Thoracic aorta (tissue), 2 donors: ENCODE data around the gene SPEN. TPM values are rescaled to one million over a fixed set of nuclear protein-coding genes. Genes with fewer than 3 reads are reported as not detected.
"Not testable (repeated sequence)": the region's sequence is repeated elsewhere in the genome, so short reads cannot be mapped to it uniquely, and the experiment has no call there.

ENCODE experiments used
- ATAC-seq: fragments of 150-250 bp; one replicate; pipeline ENCODE4 v1.8.0; 2017; ENCODE audit warnings: low read depth; ENCODE audit not compliant: insufficient number of reproducible peaks, low FRiP score
- DNase-seq: peaks from one replicate; pipeline ENCODE4 v3.0.0-alpha.2; 2020; ENCODE audit warnings: low spot score
- H3K27ac ChIP-seq, 2 donors: fragments of 200-600 bp; sonication (generic); 1 replicate in 1 of 2; 2 replicates in 1 of 2; pipeline ENCODE4 v1.5.1; 2016; ENCODE audit warnings: mild to moderate bottlenecking in 2 of 2, moderate library complexity in 2 of 2
- H3K27me3 ChIP-seq: fragments of 200-600 bp; sonication (generic); replicated peaks from 2 replicates; pipeline ENCODE4 v1.6.0; 2016; ENCODE audit warnings: mild to moderate bottlenecking; ENCODE audit not compliant: insufficient read depth
- H3K36me3 ChIP-seq: fragments of 200-600 bp; sonication (generic); one replicate; pipeline ENCODE4 v1.5.1; 2016
- H3K4me1 ChIP-seq, 2 donors: fragments of 200-600 bp; sonication (generic); 1 replicate in 1 of 2; 2 replicates in 1 of 2; pipeline versions ENCODE4 v1.5.1 to v1.6.0; 2016; ENCODE audit warnings: low read depth in 2 of 2, mild to moderate bottlenecking in 1 of 2; ENCODE audit not compliant: control insufficient read depth in 1 of 2
- H3K4me3 ChIP-seq: fragments of 200-600 bp; sonication (generic); 2 replicates; pipeline ENCODE4 v1.5.1; 2016; ENCODE audit warnings: mild to moderate bottlenecking
- H3K9me3 ChIP-seq: fragments of 200-600 bp; sonication (generic); 2 replicates; pipeline ENCODE4 v1.5.1; 2016
- CTCF ChIP-seq: fragments of 200-600 bp; sonication (generic); IDR thresholded peaks from one replicate; pipeline ENCODE4 v1.5.1; 2019; ENCODE audit warnings: antibody characterized with exemption
- total RNA-seq, 2 donors: library from RNA; depleted of rRNA; stranded (reverse); fragments of >200 nt; gene quantifications; one replicate each; pipeline versions ENCODE4 v1.1.0 to v1.2.3, GENCODE V29; 2016

SPEN gene
- total RNA-seq, 2 donors from 2014 or later: 52.3 to 96.9 TPM

DNA sequence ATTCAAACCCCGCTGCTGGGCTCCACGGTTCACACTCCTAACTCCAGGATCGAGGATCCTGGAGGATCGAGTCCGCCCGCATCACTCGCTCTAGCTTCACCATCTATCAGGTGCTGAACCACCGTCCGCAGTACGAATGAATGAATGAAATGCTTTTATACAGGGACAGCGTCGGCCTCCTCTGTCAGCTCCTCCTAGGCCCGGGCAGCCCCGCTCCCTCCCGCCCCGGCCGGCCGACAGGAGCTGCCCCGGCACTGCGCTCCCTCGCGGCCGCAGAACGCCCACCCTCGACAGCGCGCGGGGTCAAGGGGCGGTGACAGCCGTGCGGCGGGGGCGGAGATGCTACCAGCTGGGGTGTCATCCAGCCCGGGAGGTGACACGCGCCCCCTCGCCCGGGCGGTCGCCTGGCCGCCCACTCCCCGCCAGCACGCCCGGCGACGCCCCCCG lies 127.9 kb downstream of the SPEN start:
- Histone ChIP-seq H3K27ac (peak overlapping the region; percentile 57 to 58), H3K9me3 (no peaks in the 10 kb centered on the region), H3K4me1 (peaks cover 10 to 18% of the 10 kb centered on the region in 2 donors), H3K4me3 (peak overlapping the region; percentile 96), H3K36me3 (peaks cover 11% of the 10 kb centered on the region), H3K27me3 (no peaks in the 10 kb centered on the region)
- no peak for ATAC-seq
- no peak for TF ChIP-seq CTCF
- peak; percentile 23 for DNase-seq

- peaks cover 11% of the 10 kb centered on the region for H3K36me3 ChIP-seq
- no peaks in the 10 kb centered on the region for H3K27me3 ChIP-seq
- no peaks in the 10 kb centered on the region for H3K9me3 ChIP-seq
- peaks cover 10 to 18% of the 10 kb centered on the region in 2 donors for H3K4me1 ChIP-seq
- H3K27ac ChIP-seq: peak within 1 kb of the TSS; percentile 57 to 58
- peak; percentile 90 for ATAC-seq
- peak; percentile 85 for DNase-seq
- TF ChIP-seq CTCF: no peak
- H3K4me3 ChIP-seq: peak within 1 kb of the TSS; percentile 96
Observed at GRCh38 chr1:15975805-15976680, 128.5 kb downstream of the SPEN start, which contains the start of gene ZBTB17. ZBTB17 (minus strand) TSS chr1:15976101; CDS start chr1:15948495, 27,606 bp downstream.

- H3K27ac ChIP-seq, H3K36me3 ChIP-seq, H3K9me3 ChIP-seq, ATAC-seq, DNase-seq, H3K27me3 ChIP-seq, H3K4me3 ChIP-seq: not testable (repeated sequence)
- peaks cover 10 to 13% of the 10 kb centered on the region in 2 donors for H3K4me1 ChIP-seq
Observed at GRCh38 chr1:15977947-15978346, 130.4 kb downstream of the SPEN start.

DNA sequence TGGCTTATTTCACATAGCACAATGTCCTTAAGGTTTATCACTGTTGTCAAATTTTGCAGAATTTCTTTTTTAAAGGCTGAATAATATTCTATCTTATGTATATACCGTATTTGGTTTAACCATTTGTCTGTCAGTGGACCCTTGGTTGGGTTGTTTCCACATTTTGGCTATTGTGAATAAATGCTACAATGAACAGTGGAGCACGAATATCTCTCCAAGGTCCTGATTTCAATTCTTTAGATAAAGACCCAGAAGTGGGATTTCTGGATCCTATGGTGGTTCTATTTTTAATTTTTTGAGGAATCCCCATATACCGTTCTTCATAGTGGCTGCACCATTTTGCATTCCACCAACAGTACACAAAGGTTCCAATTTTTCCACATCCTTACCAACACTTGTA lies 134.2 kb downstream of the SPEN start:
- Histone ChIP-seq H3K27me3 (no peaks in the 10 kb centered on the region), H3K9me3 (no peaks in the 10 kb centered on the region), H3K27ac (no peak overlapping the region), H3K4me1 (no peaks in the 10 kb centered on the region), H3K4me3 (no peak overlapping the region), H3K36me3 (no peaks in the 10 kb centered on the region)
- DNase-seq (no peak), ATAC-seq (no peak)
- no peak for TF ChIP-seq CTCF

DNA sequence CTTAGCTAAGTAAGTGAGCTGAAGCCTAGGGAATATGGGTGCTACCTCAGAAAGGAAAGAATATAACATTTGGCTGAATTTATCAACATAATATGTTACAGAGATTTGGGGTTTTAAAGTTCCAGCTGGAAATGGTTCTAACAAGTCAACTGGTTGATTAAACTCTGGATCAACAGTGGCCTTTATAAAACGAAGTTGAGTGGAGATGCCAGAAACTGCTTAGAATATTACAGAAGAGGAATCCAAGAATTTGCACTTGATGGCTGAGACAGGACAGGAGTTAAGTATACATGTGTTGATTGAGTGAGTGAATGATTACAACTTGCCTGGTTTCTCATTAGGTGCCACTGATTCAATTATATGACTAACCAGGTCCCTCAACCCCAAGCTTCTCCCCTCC lies 135.8 kb downstream of the SPEN start:
- Histone ChIP-seq H3K36me3 (no peaks in the 10 kb centered on the region), H3K4me3 (no peak overlapping the region), H3K27me3 (no peaks in the 10 kb centered on the region), H3K4me1 (no peaks in the 10 kb centered on the region), H3K27ac (no peak overlapping the region), H3K9me3 (no peaks in the 10 kb centered on the region)
- ATAC-seq (no peak), DNase-seq (no peak)
- TF ChIP-seq CTCF: no peak
